ENCODE results near the gene SLC6A18.

SLC6A18 gene

DNA sequence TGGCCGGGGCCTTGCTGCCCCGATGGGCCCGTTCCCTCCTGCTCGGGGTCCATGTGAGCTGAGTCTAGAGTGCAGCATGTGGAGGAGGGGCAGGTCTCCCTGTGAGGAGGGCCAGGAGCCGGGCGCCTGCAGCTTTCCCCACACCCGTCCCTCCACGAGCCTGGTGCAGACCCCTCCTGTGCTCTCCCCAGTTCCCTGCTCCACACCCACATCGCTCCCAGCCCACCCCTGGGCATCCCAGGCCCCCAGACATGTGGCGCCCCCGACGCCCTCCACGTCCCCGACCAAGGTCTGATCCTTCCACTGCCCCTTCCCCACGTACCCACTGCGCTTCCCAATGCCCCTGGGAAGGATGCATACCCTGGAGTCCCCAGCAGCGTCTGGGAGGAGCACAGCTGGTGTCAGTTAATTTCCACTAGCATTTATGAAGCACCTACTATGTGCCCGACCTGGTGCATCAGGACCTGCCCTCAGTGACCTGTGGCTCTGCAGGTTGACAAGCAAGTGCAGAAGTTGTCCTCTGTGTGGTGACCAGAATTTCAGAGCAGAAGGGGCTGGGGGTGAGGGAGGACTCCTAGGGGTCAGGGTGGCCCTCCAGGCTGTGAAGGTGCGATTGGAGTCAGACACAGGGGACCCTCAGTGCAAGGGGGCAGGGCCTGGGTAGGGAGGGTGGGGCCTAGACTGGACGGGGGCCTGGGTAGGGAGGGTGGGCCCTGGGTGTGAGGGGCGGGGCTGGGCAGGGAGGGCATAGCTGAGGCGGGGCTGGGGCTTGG, 10.8 kb upstream of the SLC6A18 start:
- DNase-seq (ENCODE audit: low read depth in 2 of 3, low spot score in 1 of 3): no peak

DNA sequence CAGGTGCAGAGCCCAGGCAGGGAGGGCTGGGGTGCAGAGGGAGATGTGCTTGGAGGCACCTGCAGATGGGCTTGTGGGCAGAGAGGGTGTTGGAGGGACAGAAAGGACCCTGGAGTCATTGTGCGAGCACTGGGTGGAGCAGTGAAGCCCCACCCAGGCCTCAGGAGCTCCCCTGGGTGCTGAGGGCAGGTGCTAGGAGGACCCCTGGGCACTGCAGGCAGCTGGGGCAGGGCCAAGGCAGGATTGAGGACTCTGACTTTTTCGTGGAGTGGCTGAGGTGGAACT, 10.3 kb upstream of the SLC6A18 start:
- DNase-seq (ENCODE audit: low read depth in 2 of 3, low spot score in 1 of 3): no peak

DNA sequence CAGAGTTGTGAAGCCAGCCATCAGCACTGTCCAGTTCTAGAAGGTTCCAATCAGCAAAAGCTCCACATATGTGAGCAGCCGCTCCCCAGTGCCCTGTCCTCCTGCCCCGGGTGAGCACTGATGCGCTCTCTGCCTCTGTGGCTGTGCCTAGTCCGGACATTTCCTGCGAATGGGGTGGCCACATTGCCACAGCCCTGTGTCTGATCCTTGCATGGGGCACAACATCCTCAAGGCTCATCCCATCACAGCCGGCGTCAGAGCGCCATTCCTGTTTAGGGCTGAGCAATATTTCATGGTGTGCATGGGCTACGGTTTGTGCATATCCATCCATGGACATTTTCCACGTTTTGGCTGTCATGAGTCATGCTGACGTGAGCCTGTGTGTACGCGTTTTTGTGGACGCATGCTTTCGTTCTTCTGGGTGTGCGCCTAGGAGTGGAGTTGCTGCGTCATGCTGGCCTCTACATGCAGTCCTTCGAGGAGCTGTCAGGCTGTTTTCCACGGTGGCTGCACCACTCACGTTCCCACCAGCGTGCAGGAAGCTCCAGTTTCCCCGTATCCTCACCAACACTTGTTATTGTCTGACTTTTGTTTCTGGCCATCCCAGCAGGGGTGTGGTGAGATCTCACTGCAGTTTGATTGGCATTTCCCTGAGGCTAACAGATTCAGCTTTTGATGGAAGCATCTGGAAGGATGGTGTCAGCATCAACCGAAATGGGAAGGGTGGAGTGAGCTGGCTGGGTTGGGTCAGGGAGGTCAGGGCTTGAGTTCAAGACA, 9.7 kb upstream of the SLC6A18 start:
- DNase-seq (ENCODE audit: low read depth in 2 of 3, low spot score in 1 of 3): no peak

DNA sequence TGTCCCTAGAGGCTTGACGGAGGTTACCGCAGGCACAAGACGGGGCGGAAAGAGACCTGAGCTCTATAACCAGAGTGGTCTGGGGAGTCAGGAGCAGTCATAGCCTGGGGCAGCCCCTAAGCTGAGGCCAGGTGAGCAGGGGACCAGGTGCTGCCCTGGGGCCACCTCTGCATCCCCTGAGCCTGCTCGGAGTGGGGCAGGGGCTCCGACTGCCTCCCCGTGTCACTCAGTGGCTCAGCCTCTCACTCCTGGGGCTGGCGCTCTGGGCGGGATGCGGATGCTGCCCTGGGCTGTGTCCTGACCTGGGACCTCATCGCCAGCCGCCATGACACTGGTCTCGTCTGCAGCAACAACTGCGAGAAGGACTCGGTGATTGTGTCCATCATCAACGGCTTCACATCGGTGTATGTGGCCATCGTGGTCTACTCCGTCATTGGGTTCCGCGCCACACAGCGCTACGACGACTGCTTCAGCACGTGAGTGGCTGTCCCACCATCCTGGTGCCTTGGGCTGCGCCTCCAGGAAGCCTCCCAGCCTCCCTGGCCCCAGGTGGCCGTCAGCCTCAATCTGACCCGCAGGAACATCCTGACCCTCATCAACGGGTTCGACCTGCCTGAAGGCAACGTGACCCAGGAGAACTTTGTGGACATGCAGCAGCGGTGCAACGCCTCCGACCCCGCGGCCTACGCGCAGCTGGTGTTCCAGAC, 8.8 kb upstream of the SLC6A18 start:
- no peak for DNase-seq (ENCODE audit: low read depth in 2 of 3, low spot score in 1 of 3)

DNA sequence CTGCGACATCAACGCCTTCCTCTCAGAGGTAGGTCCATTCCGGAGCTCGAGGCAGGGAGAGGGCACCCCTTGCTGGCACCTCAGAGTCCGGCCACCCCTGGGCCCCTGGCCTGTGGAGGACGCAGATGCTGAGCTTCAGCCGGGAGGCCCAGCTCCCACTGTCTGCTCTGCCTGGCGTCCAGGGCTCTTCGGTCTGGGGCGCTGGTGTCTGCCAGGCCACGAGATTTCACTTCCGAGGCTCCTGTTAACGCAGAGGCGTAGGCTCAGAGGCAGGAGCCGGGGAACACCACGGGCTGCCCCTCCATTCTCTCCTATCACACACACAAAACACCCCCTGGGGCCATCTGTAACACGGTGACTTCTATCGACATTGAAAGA, 8.3 kb upstream of the SLC6A18 start:
- no peak for DNase-seq (ENCODE audit: low read depth in 2 of 3, low spot score in 1 of 3)

DNA sequence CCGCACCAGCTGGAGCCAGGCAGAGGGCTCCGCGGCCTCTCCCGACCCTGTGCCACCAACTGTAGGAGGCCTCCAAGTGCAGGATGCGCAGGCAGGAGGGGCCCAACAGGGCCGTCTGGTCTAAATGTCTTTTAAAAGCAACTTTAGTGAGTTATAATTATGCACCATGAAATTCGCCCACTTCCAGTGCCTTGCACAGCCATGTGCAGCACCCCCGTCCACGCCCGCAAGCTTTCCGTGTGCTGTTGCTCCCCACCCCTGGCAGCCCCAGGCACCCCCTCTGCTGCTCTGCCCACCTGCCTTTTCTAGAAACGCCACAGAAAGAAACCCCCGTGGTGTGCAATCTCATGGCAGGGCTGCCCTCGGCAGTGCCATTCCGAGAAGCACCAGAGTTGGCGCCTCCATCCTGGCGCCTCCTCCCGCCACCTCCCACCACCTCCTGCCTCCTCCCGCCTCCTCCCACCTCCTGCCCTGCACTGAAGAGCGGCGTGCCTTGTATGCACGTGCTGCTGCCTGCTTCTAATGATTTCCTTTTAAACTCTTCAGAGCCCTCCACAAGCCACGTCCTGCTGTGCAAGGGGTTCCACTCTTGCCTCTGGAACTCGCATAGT, 7.5 kb upstream of the SLC6A18 start:
- no peak for DNase-seq (ENCODE audit: low read depth in 2 of 3, low spot score in 1 of 3)

GRCh38 chr5:1218351-1219080, 6.7 kb upstream of the SLC6A18 start:
- no peak for DNase-seq (ENCODE audit: low read depth in 2 of 3, low spot score in 1 of 3)

DNA sequence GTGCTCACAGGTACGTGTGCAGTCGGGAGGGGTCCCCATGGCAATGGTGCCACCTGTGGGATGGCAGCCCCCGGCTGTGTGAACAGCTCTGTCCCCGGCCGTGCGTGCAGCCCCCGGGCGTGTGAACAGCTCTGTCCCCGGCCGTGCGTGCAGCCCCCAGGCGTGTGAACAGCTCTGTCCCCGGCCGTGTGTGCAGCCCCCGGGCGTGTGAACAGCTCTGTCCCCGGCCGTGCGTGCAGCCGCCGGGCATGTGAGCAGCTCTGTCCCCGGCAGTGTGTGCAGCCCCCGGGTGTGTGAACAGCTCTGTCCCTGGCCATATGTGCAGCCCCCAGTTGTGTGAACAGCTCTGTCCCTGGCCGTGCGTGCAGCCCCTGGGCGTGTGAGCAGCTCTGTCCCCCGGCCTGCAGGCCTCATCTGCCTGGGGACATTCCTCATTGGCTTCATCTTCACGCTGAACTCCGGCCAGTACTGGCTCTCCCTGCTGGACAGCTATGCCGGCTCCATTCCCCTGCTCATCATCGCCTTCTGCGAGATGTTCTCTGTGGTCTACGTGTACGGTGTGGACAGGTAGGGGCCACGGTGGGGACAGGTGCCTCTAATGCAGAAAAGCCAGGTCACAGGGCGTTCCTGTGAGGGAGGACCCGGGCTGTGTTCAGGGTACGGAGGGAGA, 5.9 kb upstream of the SLC6A18 start:
- no peak for DNase-seq (ENCODE audit: low read depth in 2 of 3, low spot score in 1 of 3)

DNA sequence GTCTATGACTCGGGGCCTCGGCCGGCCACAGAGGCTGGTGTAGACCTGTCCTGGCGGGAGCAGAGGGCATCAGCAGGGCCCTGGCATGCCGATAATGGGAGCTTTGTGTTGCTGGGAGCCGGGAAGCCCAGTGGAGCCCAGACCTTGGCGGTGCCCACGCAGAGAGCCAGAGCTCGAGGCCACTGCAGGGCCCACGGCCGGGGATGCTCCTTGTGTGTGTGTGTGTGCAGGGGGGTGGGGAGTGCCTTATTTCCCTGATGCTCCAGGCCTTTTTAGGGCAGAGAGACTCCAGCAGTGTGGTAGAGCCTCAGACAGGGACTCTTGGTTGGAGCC, 5.4 kb upstream of the SLC6A18 start:
- DNase-seq (ENCODE audit: low read depth in 2 of 3, low spot score in 1 of 3): no peak

- no peak for DNase-seq (ENCODE audit: low read depth in 2 of 3, low spot score in 1 of 3)
These were observed 4.8 kb upstream of the SLC6A18 start for GRCh38 chr5:1220351-1220750.

DNA sequence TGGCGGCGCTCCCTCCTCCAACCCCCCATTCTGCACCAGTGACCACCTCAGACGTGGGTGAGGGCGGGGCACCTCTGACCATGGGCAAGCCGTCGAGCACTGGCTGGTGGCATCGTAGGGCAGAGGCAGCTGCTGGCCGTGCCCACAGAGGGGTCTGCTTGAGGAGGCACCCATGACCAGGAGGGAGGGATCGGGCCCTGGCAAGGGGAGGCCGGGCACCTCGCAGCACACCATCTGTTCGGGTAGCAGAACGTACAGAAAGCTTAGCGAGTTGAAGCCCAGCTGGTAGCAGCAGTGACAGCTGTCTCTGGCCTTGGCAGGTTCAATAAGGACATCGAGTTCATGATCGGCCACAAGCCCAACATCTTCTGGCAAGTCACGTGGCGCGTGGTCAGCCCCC, 4.3 kb upstream of the SLC6A18 start:
- DNase-seq (ENCODE audit: low read depth in 2 of 3, low spot score in 1 of 3): no peak

GRCh38 chr5:1221721-1222120, 3.5 kb upstream of the SLC6A18 start:
- DNase-seq (ENCODE audit: low read depth in 2 of 3, low spot score in 1 of 3): no peak

- no peak for DNase-seq (ENCODE audit: low read depth in 2 of 3, low spot score in 1 of 3)
These were observed 3.0 kb upstream of the SLC6A18 start for GRCh38 chr5:1222147-1222546.

- DNase-seq (ENCODE audit: low read depth in 2 of 3, low spot score in 1 of 3): no peak
These were observed 2.4 kb upstream of the SLC6A18 start for GRCh38 chr5:1222621-1223277.

GRCh38 chr5:1223278-1223670, 1.9 kb upstream of the SLC6A18 start:
- DNase-seq (ENCODE audit: low read depth in 2 of 3, low spot score in 1 of 3): no peak

DNA sequence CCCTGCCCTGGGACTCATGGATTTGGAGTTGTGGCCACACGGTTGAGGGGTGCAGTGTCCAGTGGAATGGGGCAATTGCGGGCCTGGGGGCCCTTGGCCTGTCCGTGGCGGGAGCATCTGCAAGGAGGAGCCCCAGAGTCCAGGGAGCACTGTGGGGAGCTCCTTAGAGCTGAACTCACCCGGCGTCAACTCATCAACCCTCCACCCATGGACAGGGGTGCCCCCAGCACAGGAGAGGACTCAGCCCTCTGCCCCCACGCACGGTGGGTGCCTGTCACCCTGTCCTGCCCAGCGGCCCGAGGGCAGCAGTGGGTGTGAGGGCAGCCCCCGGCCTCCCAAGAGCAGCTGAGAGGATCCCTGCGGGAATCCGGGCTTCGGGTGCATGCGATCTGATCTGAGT, 550 bp upstream of the SLC6A18 start:
- no peak for DNase-seq (ENCODE audit: low read depth in 2 of 3, low spot score in 1 of 3)

- DNase-seq (ENCODE audit: low read depth in 2 of 3, low spot score in 1 of 3): no peak
These were observed 1.1 kb downstream of the SLC6A18 start for GRCh38 chr5:1226231-1226630.

DNA sequence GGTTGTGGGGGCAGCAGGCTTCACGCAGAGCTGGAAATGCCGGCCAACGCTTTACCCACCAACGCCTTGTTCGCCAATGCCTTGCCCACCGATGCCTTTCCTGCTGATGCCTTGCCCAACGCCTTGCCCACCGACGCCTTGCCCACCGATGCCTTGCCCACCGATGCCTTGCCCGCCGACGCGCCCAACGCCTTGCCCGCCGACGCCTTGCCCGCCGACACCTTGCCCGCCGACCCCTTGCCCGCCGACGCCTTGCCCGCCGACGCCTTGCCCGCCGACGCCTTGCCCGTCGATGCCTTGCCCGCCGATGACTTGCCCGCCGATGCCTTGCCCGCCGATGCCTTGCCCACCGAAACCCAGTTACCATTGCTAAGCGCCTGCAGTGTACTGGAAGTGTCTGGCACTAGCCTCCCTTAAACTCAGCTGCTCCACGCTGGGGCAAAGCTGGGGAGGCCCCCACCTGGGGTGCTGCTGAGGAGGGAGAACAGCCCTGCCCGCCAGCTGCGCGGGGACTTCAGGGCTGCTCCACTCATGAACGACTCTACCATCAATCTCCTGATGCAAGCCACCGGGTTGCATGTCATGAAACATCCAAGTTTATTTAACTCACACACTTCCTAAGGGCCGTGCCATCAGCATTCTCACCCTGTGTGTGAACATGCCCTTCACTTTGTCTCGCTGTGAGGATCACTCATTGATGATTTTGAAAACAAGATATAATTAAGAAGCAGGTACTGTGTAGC, 1.8 kb downstream of the SLC6A18 start:
- DNase-seq (ENCODE audit: low read depth in 2 of 3, low spot score in 1 of 3): no peak

DNA sequence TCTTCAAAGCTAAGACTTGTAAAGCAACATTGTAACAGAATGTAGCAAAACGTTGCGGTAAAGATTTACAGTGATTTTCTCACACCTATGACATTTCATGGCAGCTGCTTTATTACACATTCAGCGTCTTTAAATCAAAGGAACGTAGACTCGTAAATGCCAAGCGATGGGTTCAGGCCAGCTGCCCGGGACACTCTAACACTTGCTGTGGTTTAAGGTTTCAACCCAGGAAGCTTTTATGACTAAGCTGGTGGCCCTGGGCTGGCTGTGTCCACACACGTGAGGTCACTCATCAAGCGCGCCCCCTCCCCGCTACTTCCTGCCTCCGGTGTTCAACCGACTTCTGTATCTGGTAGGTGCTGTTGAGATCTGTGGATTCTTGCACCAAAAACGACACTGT, 2.5 kb downstream of the SLC6A18 start:
- DNase-seq (ENCODE audit: low read depth in 2 of 3, low spot score in 1 of 3): no peak

DNA sequence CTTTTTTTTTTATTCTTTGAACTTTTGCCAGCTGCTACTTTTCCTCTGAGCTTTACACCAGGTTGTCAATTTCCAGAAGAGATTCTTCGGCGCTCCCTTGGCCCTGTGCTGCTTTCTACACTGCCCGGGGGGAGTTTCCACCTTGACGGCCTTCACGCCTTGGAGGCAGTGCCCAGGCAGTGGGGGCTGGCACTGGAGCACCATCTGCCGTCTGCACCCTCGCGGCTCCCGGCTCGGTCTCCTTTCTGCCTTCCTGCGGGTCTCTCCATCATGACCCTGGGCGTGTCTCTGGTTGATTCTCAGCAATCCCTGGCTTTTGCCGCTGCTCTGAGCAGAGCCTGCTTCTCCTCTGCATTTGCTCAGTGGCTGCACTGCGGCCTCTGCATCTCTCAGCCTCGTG, 2.9 kb downstream of the SLC6A18 start:
- DNase-seq (ENCODE audit: low read depth in 2 of 3, low spot score in 1 of 3): no peak
